NCI-H1930 (cell line): ENCODE measurements around the gene NCAPD2.

Experiments used
- DNase-seq, 2 experiments: peaks; one replicate each; lab custom pipeline; 2025; lab: John Stamatoyannopoulos, UW

The NCAPD2 gene

GRCh38 chr12:6493497-6494257 lies at the start of gene NCAPD2:
NCAPD2 (plus strand) TSS chr12:6494102; CDS start chr12:6495099, 997 bp downstream.
- DNase-seq = peak; percentile 97 to 98

- DNase-seq = no peak
Measured at GRCh38 chr12:6444704-6445688, 48.9 kb upstream of the NCAPD2 start, which contains the start of gene CD27. CD27 (plus strand) TSS chr12:6444955; CDS start chr12:6445096, 141 bp downstream.

GRCh38 chr12:6450091-6450868 lies 43.6 kb upstream of the NCAPD2 start:
- no peak for DNase-seq

- DNase-seq = no peak
Measured at GRCh38 chr12:6450869-6451347, 43.0 kb upstream of the NCAPD2 start.

GRCh38 chr12:6451348-6452244 lies 42.3 kb upstream of the NCAPD2 start, which contains the start of gene TAPBPL:
TAPBPL (plus strand) TSS chr12:6452042; CDS start chr12:6452249, 207 bp downstream.
- DNase-seq = no peak

- DNase-seq = no peak
Measured at GRCh38 chr12:6452245-6452943, 41.5 kb upstream of the NCAPD2 start.

GRCh38 chr12:6452944-6453630 lies 40.8 kb upstream of the NCAPD2 start:
- DNase-seq = no peak

- no peak for DNase-seq
Measured at GRCh38 chr12:6457220-6457945, 36.5 kb upstream of the NCAPD2 start.

- DNase-seq = no peak
Measured at GRCh38 chr12:6458281-6459003, 35.5 kb upstream of the NCAPD2 start.

GRCh38 chr12:6459004-6459337 lies 34.9 kb upstream of the NCAPD2 start:
- no peak for DNase-seq

GRCh38 chr12:6460751-6461371 lies 33.0 kb upstream of the NCAPD2 start:
- no peak for DNase-seq

GRCh38 chr12:6461401-6462233 lies 32.3 kb upstream of the NCAPD2 start:
- no peak for DNase-seq

GRCh38 chr12:6462234-6462995 lies 31.5 kb upstream of the NCAPD2 start:
- no peak for DNase-seq

- DNase-seq = no peak
Measured at GRCh38 chr12:6463216-6463615, 30.7 kb upstream of the NCAPD2 start.

- DNase-seq = no peak
Measured at GRCh38 chr12:6463858-6464257, 30.0 kb upstream of the NCAPD2 start.

GRCh38 chr12:6464531-6464930 lies 29.4 kb upstream of the NCAPD2 start:
- no peak for DNase-seq
